Activated T-helper 17 cell treated with anti-CD3 and anti-CD28 coated beads, Interleukin-2, amount 50 U/mL, for 72 hours (primary cell): ENCODE data around the gene CAPN1. TPM values are rescaled to one million over a fixed set of nuclear protein-coding genes. Genes with fewer than 3 reads are reported as not detected.

Experiments
- ATAC-seq: fragments of 150-1000 bp; cut with Tn5 transposase; replicated peaks from 2 replicates; pipeline ENCODE4 v1.10.0; 2021; ENCODE audit warnings: mild to moderate bottlenecking, moderate library complexity
- H3K27ac Mint-ChIP-seq: one replicate; pipeline ENCODE4 v1.8.0; 2022; ENCODE audit warnings: mixed read lengths
- H3K27me3 Mint-ChIP-seq: one replicate; pipeline ENCODE4 v1.8.0; 2022; ENCODE audit warnings: mixed read lengths
- H3K36me3 Mint-ChIP-seq: one replicate; pipeline ENCODE4 v1.8.0; 2022; ENCODE audit warnings: low read depth, mild to moderate bottlenecking, mixed read lengths
- H3K4me1 Mint-ChIP-seq: one replicate; pipeline ENCODE4 v1.8.0; 2022; ENCODE audit warnings: mixed read lengths
- H3K4me3 Mint-ChIP-seq: one replicate; pipeline ENCODE4 v1.8.0; 2022; ENCODE audit warnings: mild to moderate bottlenecking, mixed read lengths
- H3K9me3 Mint-ChIP-seq: one replicate; pipeline ENCODE4 v1.8.0; 2022; ENCODE audit warnings: mixed read lengths
- total RNA-seq, 2 donors: library from RNA; stranded (reverse); gene quantifications; one replicate each; pipeline ENCODE4 v1.2.3, GENCODE V29; 2022

The CAPN1 gene
- total RNA-seq, 2 donors from 2014 or later = 143 to 150 TPM

GRCh38 chr11:65213322-65214211 lies 31.8 kb downstream of the CAPN1 start:
- no peaks in the 10 kb centered on the region for H3K27me3 Mint-ChIP-seq
- H3K36me3 Mint-ChIP-seq = peaks cover 45% of the 10 kb centered on the region

GRCh38 chr11:65214212-65214845 lies 32.6 kb downstream of the CAPN1 start:
- Mint-ChIP-seq H3K9me3 (peaks cover 5% of the 10 kb centered on the region), H3K4me1 (peaks cover 15% of the 10 kb centered on the region), H3K36me3 (peaks cover 37% of the 10 kb centered on the region), H3K4me3 (no peak overlapping the region), H3K27ac (peak overlapping the region; percentile 46), H3K27me3 (no peaks in the 10 kb centered on the region)
- ATAC-seq = no peak

More at GRCh38 chr11:65213322-65214211, 31.8 kb downstream of the CAPN1 start:
- Mint-ChIP-seq H3K27ac (peak overlapping the region; percentile 46), H3K9me3 (peaks cover 5% of the 10 kb centered on the region), H3K4me1 (peaks cover 15% of the 10 kb centered on the region), H3K4me3 (no peak overlapping the region)
- ATAC-seq = no peak

GRCh38 chr11:65215441-65216076 lies 33.8 kb downstream of the CAPN1 start:
- peak overlapping the region; percentile 63 for H3K4me3 Mint-ChIP-seq
- H3K27me3 Mint-ChIP-seq = no peaks in the 10 kb centered on the region
- peaks cover 25% of the 10 kb centered on the region for H3K36me3 Mint-ChIP-seq
- H3K27ac Mint-ChIP-seq = peak overlapping the region; percentile 100
- H3K9me3 Mint-ChIP-seq = peaks cover 5% of the 10 kb centered on the region
- H3K4me1 Mint-ChIP-seq = peaks cover 20% of the 10 kb centered on the region
- peak; percentile 72 for ATAC-seq

- Mint-ChIP-seq H3K4me1 (peaks cover 20% of the 10 kb centered on the region), H3K4me3 (peak overlapping the region; percentile 12), H3K27me3 (no peaks in the 10 kb centered on the region), H3K36me3 (peaks cover 18% of the 10 kb centered on the region), H3K9me3 (peaks cover 5% of the 10 kb centered on the region), H3K27ac (peak overlapping the region; percentile 88)
- no peak for ATAC-seq
These were observed 35.1 kb downstream of the CAPN1 start for GRCh38 chr11:65216830-65217229.

GRCh38 chr11:65217441-65218423 lies 36.0 kb downstream of the CAPN1 start:
- H3K4me1 Mint-ChIP-seq = peaks cover 20% of the 10 kb centered on the region
- H3K27me3 Mint-ChIP-seq = no peaks in the 10 kb centered on the region
- ATAC-seq = no peak
- peak overlapping the region; percentile 88 for H3K27ac Mint-ChIP-seq
- H3K9me3 Mint-ChIP-seq = peaks cover 5% of the 10 kb centered on the region
- peak overlapping the region; percentile 12 for H3K4me3 Mint-ChIP-seq
- H3K36me3 Mint-ChIP-seq = peaks cover 18% of the 10 kb centered on the region

- no peak overlapping the region for H3K4me3 Mint-ChIP-seq
- H3K36me3 Mint-ChIP-seq = peaks cover 18% of the 10 kb centered on the region
- ATAC-seq = no peak
- H3K4me1 Mint-ChIP-seq = peaks cover 20% of the 10 kb centered on the region
- no peak overlapping the region for H3K27ac Mint-ChIP-seq
- H3K9me3 Mint-ChIP-seq = peaks cover 5% of the 10 kb centered on the region
- no peaks in the 10 kb centered on the region for H3K27me3 Mint-ChIP-seq
These were observed 36.7 kb downstream of the CAPN1 start for GRCh38 chr11:65218446-65218845.

- H3K27me3 Mint-ChIP-seq = peaks cover 3% of the 10 kb centered on the region
These were observed 38.1 kb downstream of the CAPN1 start for GRCh38 chr11:65219930-65220213.

GRCh38 chr11:65221026-65221425 lies 39.3 kb downstream of the CAPN1 start:
- Mint-ChIP-seq H3K27ac (no peak overlapping the region), H3K36me3 (peaks cover 10% of the 10 kb centered on the region), H3K27me3 (peaks cover 8% of the 10 kb centered on the region), H3K9me3 (no peaks in the 10 kb centered on the region), H3K4me3 (no peak overlapping the region), H3K4me1 (peaks cover 12% of the 10 kb centered on the region)
- no peak for ATAC-seq

More at GRCh38 chr11:65219930-65220213, 38.1 kb downstream of the CAPN1 start:
- Mint-ChIP-seq H3K9me3 (peaks cover 5% of the 10 kb centered on the region), H3K27ac (no peak overlapping the region), H3K4me3 (no peak overlapping the region), H3K4me1 (peaks cover 20% of the 10 kb centered on the region), H3K36me3 (peaks cover 18% of the 10 kb centered on the region)
- ATAC-seq = no peak

GRCh38 chr11:65223011-65223410 lies 41.3 kb downstream of the CAPN1 start:
- no peak for ATAC-seq
- H3K4me1 Mint-ChIP-seq = peaks cover 11% of the 10 kb centered on the region
- H3K4me3 Mint-ChIP-seq = no peak overlapping the region
- H3K36me3 Mint-ChIP-seq = no peaks in the 10 kb centered on the region
- no peaks in the 10 kb centered on the region for H3K9me3 Mint-ChIP-seq
- H3K27me3 Mint-ChIP-seq = peaks cover 13% of the 10 kb centered on the region
- H3K27ac Mint-ChIP-seq = no peak overlapping the region

GRCh38 chr11:65224930-65225278 lies 43.2 kb downstream of the CAPN1 start:
- Mint-ChIP-seq H3K27ac (no peak overlapping the region), H3K4me3 (peak overlapping the region; percentile 80)

GRCh38 chr11:65225279-65226102 lies 43.8 kb downstream of the CAPN1 start:
- Mint-ChIP-seq H3K4me3 (peak overlapping the region; percentile 80), H3K4me1 (no peaks in the 10 kb centered on the region), H3K27me3 (peaks cover 13% of the 10 kb centered on the region), H3K9me3 (no peaks in the 10 kb centered on the region), H3K36me3 (no peaks in the 10 kb centered on the region), H3K27ac (peak overlapping the region; percentile 30)
- ATAC-seq = peak; percentile 83

More at GRCh38 chr11:65224930-65225278, 43.2 kb downstream of the CAPN1 start:
- Mint-ChIP-seq H3K27me3 (peaks cover 13% of the 10 kb centered on the region), H3K4me1 (no peaks in the 10 kb centered on the region), H3K9me3 (no peaks in the 10 kb centered on the region), H3K36me3 (no peaks in the 10 kb centered on the region)
- ATAC-seq = no peak

- Mint-ChIP-seq H3K4me3 (peak overlapping the region; percentile 80), H3K27ac (no peak overlapping the region), H3K27me3 (peaks cover 13% of the 10 kb centered on the region), H3K4me1 (no peaks in the 10 kb centered on the region), H3K36me3 (no peaks in the 10 kb centered on the region), H3K9me3 (no peaks in the 10 kb centered on the region)
- ATAC-seq = no peak
These were observed 44.3 kb downstream of the CAPN1 start for GRCh38 chr11:65226103-65226442.

GRCh38 chr11:65227879-65228278 lies 46.2 kb downstream of the CAPN1 start:
- H3K9me3 Mint-ChIP-seq = no peaks in the 10 kb centered on the region
- no peak overlapping the region for H3K4me3 Mint-ChIP-seq
- no peaks in the 10 kb centered on the region for H3K4me1 Mint-ChIP-seq
- peaks cover 13% of the 10 kb centered on the region for H3K27me3 Mint-ChIP-seq
- ATAC-seq = no peak
- no peaks in the 10 kb centered on the region for H3K36me3 Mint-ChIP-seq
- H3K27ac Mint-ChIP-seq = no peak overlapping the region
